Measurements from ENCODE around the gene METTL26.
"Not testable (repeated sequence)": the region's sequence is repeated elsewhere in the genome, so short reads cannot be mapped to it uniquely, and the experiment has no call there.

METTL26 gene

GRCh38 chr16:624526-625070 lies 11.5 kb downstream of the METTL26 start:
- DNase-seq (ENCODE audit: low read depth): no peak

- DNase-seq (ENCODE audit: low read depth): no peak
These were observed 13.2 kb downstream of the METTL26 start for GRCh38 chr16:622920-623280.

GRCh38 chr16:621526-622105 lies 14.5 kb downstream of the METTL26 start:
- DNase-seq (ENCODE audit: low read depth): no peak

- no peak for DNase-seq (ENCODE audit: low read depth)
These were observed 15.2 kb downstream of the METTL26 start for GRCh38 chr16:620700-621525.

GRCh38 chr16:619476-620100 lies 16.5 kb downstream of the METTL26 start:
- DNase-seq (ENCODE audit: low read depth): no peak

GRCh38 chr16:617855-618254 lies 18.2 kb downstream of the METTL26 start:
- no peak for DNase-seq (ENCODE audit: low read depth)

- no peak for DNase-seq (ENCODE audit: low read depth)
These were observed 19.1 kb downstream of the METTL26 start for GRCh38 chr16:616733-617586.

- no peak for DNase-seq (ENCODE audit: low read depth)
These were observed 21.0 kb downstream of the METTL26 start for GRCh38 chr16:615122-615521.

- peak; percentile 29 for DNase-seq (ENCODE audit: low read depth)
These were observed 25.4 kb downstream of the METTL26 start for GRCh38 chr16:610513-611381.

- no peak for DNase-seq (ENCODE audit: low read depth)
These were observed 26.1 kb downstream of the METTL26 start for GRCh38 chr16:609984-610383.

GRCh38 chr16:609316-609715 lies 26.8 kb downstream of the METTL26 start:
- no peak for DNase-seq (ENCODE audit: low read depth)

GRCh38 chr16:608019-608418 lies 28.1 kb downstream of the METTL26 start:
- no peak for DNase-seq (ENCODE audit: low read depth)

- no peak for DNase-seq (ENCODE audit: low read depth)
These were observed 29.3 kb downstream of the METTL26 start for GRCh38 chr16:606656-607307.

- no peak for DNase-seq (ENCODE audit: low read depth)
These were observed 32.2 kb downstream of the METTL26 start for GRCh38 chr16:603933-604332.

GRCh38 chr16:600781-601180 lies 35.3 kb downstream of the METTL26 start:
- DNase-seq (ENCODE audit: low read depth): no peak

- no peak for DNase-seq (ENCODE audit: low read depth)
These were observed 37.0 kb downstream of the METTL26 start for GRCh38 chr16:598823-599739.

- DNase-seq (ENCODE audit: low read depth): not testable (repeated sequence)
These were observed 38.5 kb downstream of the METTL26 start for GRCh38 chr16:597655-598054.

- DNase-seq (ENCODE audit: low read depth): no peak
These were observed 39.4 kb downstream of the METTL26 start for GRCh38 chr16:596736-597060.

- no peak for DNase-seq (ENCODE audit: low read depth)
These were observed 40.0 kb downstream of the METTL26 start for GRCh38 chr16:595942-596735.

Measured in stimulated activated CD8-positive, alpha-beta memory T cell treated with anti-CD3 and anti-CD28 coated beads, Interleukin-15, amount 100 ng/mL, for 24 hours (primary cell).